PC-3 (cell line): ENCODE measurements around the gene TNFAIP8.

Experiments used
- EZH2 ChIP-seq: fragments of 300-600 bp; sonication (generic); IDR thresholded peaks from one replicate; pipeline ENCODE4 v1.6.1; 2017; ENCODE audit warnings: antibody characterized with exemption, mild to moderate bottlenecking, low read length; ENCODE audit not compliant: unreplicated experiment
- EZH2phosphoT487 ChIP-seq: fragments of 300-600 bp; sonication (generic); IDR thresholded peaks from 2 replicates; pipeline ENCODE4 v1.6.1; 2018; ENCODE audit warnings: mild to moderate bottlenecking, antibody characterized with exemption, low read length, borderline replicate concordance
- TF ChIP-seq, protein P1 (sequence below): fragments of 300-600 bp; sonication (generic); conservative IDR thresholded peaks from 2 replicates; pipeline ENCODE4 v1.5.1; 2017; ENCODE audit warnings: antibody characterized with exemption, low read depth, mild to moderate bottlenecking, low read length

DNA sequence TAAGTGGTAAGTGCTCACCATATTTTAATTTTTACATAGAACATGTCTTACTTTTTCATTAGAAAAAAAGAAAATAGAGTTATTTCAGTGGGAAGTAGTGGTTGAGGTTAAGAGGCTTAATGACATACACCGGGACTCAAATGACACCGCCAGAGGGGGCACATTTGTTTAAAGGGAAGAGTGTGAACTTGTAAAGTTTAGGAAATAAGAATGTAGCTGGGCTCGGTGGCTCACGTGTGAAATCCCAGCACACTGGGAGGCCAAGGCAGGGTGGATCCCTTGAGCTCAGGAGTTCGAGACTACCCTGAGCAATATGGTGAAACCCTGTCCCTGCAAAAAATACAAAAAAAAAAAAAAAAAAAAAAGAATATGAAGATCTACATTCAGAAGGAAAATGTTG lies 43.4 kb upstream of the TNFAIP8 start:
- TF ChIP-seq, protein P1, sequence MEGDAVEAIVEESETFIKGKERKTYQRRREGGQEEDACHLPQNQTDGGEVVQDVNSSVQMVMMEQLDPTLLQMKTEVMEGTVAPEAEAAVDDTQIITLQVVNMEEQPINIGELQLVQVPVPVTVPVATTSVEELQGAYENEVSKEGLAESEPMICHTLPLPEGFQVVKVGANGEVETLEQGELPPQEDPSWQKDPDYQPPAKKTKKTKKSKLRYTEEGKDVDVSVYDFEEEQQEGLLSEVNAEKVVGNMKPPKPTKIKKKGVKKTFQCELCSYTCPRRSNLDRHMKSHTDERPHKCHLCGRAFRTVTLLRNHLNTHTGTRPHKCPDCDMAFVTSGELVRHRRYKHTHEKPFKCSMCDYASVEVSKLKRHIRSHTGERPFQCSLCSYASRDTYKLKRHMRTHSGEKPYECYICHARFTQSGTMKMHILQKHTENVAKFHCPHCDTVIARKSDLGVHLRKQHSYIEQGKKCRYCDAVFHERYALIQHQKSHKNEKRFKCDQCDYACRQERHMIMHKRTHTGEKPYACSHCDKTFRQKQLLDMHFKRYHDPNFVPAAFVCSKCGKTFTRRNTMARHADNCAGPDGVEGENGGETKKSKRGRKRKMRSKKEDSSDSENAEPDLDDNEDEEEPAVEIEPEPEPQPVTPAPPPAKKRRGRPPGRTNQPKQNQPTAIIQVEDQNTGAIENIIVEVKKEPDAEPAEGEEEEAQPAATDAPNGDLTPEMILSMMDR: no peak
- TF ChIP-seq EZH2 (no peak), EZH2phosphoT487 (no peak)
